OCI-LY7 (cell line): Measurements from ENCODE around the gene CNPPD1.

ENCODE experiments used
- CTCF ChIP-seq: fragments of 200-600 bp; sonication (generic); conservative IDR thresholded peaks from 2 replicates; pipeline ENCODE4 v1.5.1; 2014; ENCODE audit warnings: mild to moderate bottlenecking, antibody characterized with exemption, low read length, moderate library complexity, mixed read lengths
- EZH2phosphoT487 ChIP-seq: fragments of 200-600 bp; sonication (generic); IDR thresholded peaks from 2 replicates; pipeline ENCODE4 v1.6.1; 2018; ENCODE audit warnings: low read depth, borderline replicate concordance, mild to moderate bottlenecking, mixed run types, antibody characterized with exemption, low read length, moderate library complexity, mixed read lengths

DNA sequence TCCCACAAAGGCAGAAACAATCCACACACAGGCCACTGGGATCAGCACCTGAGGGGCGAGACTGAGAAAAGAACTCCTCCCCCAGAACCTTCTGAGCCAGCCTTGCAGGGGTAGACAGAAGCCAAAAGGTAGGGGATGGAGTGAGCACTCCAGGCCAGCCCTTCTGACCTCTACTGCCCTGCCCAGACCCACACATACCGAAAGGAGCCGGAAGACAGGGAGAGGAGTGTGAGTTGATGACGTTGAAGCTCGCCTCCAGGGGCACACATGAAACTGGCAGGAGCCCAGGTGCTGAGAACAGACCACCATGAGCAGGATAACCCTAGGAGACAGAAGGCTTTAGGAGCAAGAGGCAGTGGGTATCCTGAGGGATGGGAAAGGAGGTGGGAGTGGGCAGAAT, 8.7 kb downstream of the CNPPD1 start:
- TF ChIP-seq EZH2phosphoT487 (no peak), CTCF (no peak)
